GM12864 (cell line): ENCODE data around the gene MTA3.

Experiments
- DNase-seq: peaks from one replicate; pipeline ENCODE4 v3.0.0-alpha.2; 2011; ENCODE audit warnings: low read depth
- H3K4me3 ChIP-seq: 2 replicates; pipeline ENCODE4 v1.5.1; 2011; ENCODE audit warnings: mild to moderate bottlenecking, low read depth, low read length, control low read depth
- TF ChIP-seq, protein P1 (sequence below): IDR thresholded peaks from 2 replicates; pipeline ENCODE4 v1.5.1; 2011; ENCODE audit warnings: low read depth, mild to moderate bottlenecking, moderate library complexity, low read length, control low read depth, inconsistent platforms; ENCODE audit errors: missing control alignments

The MTA3 gene

DNA sequence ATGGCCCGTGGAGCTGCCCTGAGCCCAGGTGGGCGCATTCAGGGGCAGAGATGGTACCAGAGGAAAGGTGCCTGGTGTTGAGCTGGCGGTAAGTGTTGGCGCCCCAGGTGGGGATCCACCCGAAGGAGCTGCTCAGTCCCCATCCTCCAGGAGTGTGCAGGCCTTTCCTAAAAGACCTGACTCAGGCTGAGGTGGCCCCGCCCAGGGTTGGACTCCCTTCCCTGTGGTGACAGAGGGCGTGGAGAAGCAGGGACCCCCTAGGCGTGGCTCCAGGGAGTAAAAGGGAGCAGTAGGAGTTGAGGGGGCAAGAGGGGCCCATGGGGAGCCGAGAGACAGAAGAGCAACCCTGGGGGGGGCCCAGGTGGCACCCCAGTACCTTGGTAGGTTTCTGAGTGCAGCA is 193.1 kb downstream of the MTA3 start:
- DNase-seq = no peak
- no peak overlapping the region for H3K4me3 ChIP-seq
- TF ChIP-seq, protein P1, sequence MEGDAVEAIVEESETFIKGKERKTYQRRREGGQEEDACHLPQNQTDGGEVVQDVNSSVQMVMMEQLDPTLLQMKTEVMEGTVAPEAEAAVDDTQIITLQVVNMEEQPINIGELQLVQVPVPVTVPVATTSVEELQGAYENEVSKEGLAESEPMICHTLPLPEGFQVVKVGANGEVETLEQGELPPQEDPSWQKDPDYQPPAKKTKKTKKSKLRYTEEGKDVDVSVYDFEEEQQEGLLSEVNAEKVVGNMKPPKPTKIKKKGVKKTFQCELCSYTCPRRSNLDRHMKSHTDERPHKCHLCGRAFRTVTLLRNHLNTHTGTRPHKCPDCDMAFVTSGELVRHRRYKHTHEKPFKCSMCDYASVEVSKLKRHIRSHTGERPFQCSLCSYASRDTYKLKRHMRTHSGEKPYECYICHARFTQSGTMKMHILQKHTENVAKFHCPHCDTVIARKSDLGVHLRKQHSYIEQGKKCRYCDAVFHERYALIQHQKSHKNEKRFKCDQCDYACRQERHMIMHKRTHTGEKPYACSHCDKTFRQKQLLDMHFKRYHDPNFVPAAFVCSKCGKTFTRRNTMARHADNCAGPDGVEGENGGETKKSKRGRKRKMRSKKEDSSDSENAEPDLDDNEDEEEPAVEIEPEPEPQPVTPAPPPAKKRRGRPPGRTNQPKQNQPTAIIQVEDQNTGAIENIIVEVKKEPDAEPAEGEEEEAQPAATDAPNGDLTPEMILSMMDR = no peak

DNA sequence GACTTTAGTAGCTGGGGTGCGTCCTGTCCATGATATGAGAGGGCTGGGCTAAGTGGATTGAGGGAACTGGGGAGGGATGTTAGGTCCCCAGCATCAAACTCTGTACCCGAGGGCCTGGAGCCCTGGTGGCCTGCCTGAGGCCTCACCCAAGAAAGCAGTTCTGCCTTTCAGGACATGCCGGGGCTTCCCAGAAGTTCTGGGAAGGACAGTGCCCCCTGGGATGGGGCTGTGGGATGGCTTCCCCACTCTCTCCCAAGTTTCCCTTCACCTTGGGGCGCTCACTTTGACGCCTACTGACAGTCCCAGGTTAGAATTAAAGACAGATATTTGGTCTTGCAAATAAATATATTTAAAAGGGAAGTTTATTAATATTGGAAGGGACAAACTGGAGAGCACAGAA is 193.7 kb downstream of the MTA3 start:
- H3K4me3 ChIP-seq = no peak overlapping the region
- TF ChIP-seq, protein P1 = no peak
- DNase-seq = no peak

DNA sequence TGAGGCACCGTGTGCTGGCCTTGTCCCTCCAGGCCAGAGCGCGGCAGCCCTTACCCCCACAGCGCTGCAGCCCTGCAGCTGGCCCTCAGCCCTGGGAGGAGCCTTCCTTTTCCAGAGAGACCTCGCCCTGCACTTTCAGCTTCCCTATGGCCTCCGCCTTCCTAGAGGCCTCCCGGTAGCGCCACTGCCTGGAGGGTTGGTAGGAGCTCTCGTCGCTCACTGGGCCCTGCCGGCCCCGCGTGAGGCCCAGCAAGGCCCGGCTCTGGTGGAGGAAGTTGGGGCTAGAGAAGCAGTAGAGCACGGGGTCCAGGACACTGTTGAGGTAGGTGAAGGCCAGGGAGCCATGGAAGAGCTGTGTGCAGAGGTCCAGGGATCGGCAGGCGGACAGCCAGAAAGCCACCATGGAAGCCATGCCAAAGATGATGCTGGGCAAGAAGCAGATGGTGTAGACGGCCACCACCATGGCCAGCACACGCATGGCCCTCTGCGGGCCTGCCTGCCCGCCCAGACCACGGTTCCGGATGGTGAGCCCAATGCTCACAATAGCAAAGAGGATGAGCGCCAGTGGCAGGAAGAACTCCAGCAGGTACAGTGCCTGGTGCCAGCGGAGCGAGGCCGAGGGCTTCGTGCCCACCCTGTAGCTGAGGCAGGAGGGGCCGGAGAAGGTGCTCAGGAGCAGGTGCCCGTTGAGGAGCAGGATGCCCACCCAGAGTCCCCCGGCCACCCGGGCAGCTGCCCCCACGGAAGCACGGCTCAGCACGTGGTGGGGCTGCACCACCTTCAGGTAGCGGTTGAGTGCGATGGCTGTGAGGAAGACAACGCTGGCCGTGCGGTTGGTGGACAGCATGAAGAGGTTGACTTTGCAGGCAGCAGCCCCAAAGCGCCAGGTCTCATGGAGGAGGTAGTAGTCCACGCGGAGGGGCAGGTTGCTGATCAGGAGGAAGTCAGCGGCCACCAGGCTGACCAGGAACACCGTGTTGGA is 194.7 kb downstream of the MTA3 start:
- DNase-seq = no peak
- no peak overlapping the region for H3K4me3 ChIP-seq
- TF ChIP-seq, protein P1 = no peak

DNA sequence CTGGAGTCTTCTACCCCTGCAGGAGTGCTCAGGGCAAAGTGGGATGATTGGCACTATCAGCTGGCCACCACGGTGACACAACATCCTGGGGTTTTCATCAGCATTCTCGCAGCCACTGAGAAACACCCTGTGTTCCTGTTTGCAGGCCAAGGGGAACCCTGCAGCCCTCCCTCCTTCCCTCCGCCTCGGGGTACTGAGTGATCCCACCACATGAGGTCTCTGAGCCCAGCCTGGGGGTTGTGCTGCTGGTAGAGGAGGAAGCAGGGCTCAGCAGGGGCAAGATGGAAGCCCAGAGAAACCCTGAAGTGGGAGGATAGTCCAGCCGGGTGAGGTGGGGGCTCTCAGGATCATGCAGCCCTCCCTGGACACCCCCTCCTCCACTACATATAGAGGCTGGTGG is 195.7 kb downstream of the MTA3 start, which contains the start of gene OXER1:
Gene OXER1 (minus strand): TSS at position 40 of the 400 bp plus-strand sequence. CDS start 73 bp downstream, outside the sequence.
- TF ChIP-seq, protein P1 = no peak
- H3K4me3 ChIP-seq = no peak within 1 kb of the TSS
- DNase-seq = no peak

DNA sequence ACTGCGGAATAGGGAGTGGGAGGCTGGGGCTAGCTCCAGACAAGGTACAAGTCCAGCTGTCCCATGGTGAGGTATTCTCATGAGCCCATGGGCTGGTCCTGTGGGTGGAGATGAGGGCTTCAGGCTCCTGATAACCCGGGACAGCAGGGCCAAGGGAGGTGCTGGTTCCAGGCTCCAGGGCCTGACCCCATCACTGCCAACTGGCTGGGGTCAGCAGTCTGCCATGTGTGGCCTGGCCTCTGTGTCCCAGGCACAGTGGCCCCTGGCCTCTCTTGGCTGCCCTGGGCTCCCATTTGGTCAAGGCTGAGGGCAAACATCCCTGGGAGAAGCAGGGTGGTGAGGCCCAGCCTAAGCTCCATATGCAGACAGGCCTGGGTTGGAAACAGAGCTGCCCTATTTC is 196.5 kb downstream of the MTA3 start:
- DNase-seq = no peak
- TF ChIP-seq, protein P1 = no peak
- no peak overlapping the region for H3K4me3 ChIP-seq

DNA sequence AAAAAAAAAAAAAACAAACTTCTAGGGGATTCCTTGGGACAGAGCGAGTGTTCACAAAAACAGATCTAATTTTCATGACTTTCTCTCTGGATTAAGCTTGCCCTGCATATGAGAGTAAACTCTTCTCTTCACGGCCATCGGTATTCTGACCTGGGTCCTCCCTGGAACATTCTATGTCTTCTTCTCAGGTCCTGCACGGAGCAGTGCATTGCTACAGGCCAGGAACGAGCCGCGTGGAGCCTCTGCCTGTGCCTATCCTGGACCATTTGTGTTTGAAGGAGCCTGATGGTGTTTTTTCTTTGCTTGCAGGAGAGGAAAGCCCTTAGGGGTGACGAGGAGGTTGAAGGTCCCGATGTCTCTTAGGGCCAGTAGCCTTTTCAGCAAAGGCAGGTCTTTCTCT is 197.3 kb downstream of the MTA3 start:
- no peak for DNase-seq
- TF ChIP-seq, protein P1 = no peak
- H3K4me3 ChIP-seq = no peak overlapping the region
